GM12801 (cell line): ENCODE results near the gene URM1.

Experiments used
- TF ChIP-seq, protein P1 (sequence below): IDR thresholded peaks from one replicate; pipeline ENCODE4 v1.5.1; 2011; ENCODE audit warnings: control low read depth; ENCODE audit not compliant: insufficient read length; ENCODE audit errors: extremely low read depth

URM1 gene

GRCh38 chr9:128333451-128333869 is 37.7 kb upstream of the URM1 start:
- TF ChIP-seq, protein P1, sequence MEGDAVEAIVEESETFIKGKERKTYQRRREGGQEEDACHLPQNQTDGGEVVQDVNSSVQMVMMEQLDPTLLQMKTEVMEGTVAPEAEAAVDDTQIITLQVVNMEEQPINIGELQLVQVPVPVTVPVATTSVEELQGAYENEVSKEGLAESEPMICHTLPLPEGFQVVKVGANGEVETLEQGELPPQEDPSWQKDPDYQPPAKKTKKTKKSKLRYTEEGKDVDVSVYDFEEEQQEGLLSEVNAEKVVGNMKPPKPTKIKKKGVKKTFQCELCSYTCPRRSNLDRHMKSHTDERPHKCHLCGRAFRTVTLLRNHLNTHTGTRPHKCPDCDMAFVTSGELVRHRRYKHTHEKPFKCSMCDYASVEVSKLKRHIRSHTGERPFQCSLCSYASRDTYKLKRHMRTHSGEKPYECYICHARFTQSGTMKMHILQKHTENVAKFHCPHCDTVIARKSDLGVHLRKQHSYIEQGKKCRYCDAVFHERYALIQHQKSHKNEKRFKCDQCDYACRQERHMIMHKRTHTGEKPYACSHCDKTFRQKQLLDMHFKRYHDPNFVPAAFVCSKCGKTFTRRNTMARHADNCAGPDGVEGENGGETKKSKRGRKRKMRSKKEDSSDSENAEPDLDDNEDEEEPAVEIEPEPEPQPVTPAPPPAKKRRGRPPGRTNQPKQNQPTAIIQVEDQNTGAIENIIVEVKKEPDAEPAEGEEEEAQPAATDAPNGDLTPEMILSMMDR: no peak

- TF ChIP-seq, protein P1: no peak
Observed at GRCh38 chr9:128335161-128335560, 36.0 kb upstream of the URM1 start.

GRCh38 chr9:128335914-128336313 is 35.3 kb upstream of the URM1 start:
- TF ChIP-seq, protein P1: no peak

DNA sequence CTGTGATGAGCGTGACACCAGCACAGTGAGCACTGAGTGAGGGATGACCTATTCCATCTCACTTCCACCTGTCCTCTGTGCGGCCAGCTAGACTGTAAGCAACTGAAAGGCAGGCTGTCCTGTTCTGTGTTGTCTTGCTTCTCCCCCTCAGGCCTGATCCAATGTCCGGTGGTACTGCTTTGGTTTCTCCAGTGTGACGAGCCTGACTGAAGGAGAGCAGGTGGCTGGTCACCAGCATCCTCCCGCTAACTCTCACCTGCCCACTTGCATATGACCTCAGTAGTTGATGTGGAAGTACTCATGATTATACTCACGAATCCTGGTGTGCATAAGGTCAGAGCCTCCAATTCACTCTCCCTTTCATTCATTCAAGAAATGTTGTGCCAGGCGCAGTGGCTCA is 33.2 kb upstream of the URM1 start:
- TF ChIP-seq, protein P1: no peak

- TF ChIP-seq, protein P1: no peak
Observed at GRCh38 chr9:128339761-128340690, 31.1 kb upstream of the URM1 start, which contains the start of gene SLC27A4. Gene SLC27A4 (plus strand): TSS chr9:128340527. CDS start chr9:128343133, 2,606 bp downstream.

DNA sequence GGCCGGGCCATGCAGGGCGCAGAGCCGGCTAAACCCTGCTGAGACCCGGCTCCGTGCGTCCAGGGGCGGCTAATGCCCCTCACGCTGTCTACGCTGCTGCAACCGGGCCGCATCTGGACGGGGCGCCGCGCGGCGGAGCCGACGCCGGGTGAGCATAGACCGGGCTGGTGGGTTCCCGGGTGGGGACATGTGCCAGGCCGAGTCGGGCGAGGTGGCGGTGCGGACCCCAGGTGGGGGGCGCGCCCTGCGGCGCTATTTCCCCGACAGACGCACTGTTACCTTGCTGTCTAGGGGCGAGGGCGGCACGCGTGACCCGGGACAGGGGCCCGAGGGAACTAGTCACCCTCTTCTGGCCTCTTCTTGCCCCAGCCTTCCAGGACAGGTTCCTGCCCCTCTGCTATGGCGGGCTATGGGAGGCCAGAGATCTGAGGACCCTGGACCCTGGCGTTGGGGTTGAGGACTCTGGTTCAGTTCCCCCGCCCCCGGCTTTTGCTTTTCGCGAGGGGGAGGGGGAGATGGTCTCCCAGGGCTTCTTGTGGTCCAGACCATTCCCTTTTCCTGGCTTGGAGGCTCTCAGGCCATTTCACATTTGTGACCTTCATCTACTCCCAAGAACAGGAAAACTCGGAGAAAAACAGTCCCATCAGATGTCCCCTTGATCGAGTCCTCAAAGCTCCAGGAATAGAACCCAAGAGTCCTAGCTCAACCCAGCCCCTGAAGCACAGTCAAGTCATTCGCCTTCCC is 30.3 kb upstream of the URM1 start:
- TF ChIP-seq, protein P1: no peak

DNA sequence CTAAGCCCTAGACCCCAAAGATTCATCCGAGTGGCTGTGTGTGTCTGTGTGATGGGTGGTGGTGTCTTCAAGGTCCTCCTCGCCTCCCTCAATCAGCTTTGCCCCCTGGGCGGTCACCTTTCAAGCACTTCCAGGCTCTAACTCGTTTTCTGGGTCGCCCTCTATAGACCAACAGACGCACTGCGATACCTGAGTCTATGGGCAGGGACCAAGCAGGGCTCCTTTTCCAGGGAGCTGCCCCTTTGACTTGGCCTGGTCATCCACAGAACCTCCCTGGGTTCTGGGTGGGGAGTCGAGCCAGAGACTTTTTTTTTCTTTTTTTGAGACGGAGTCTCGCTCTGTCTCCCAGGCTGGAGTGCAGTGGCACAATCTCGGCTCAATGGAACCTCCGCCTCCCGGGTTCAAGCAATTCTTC is 29.7 kb upstream of the URM1 start:
- TF ChIP-seq, protein P1: no peak
